GM10266 (cell line): Measurements from ENCODE around the gene LUZP1.

ENCODE experiments used
- DNase-seq: peaks from one replicate; pipeline ENCODE4 v3.0.0; 2012; ENCODE audit errors: extremely low spot score
- TF ChIP-seq, protein P1 (sequence below): IDR thresholded peaks from 2 replicates; pipeline ENCODE4 v1.5.1; 2012; ENCODE audit warnings: mild to moderate bottlenecking, low read depth; ENCODE audit not compliant: control insufficient read depth, insufficient read depth; ENCODE audit errors: missing control alignments

Gene LUZP1

DNA sequence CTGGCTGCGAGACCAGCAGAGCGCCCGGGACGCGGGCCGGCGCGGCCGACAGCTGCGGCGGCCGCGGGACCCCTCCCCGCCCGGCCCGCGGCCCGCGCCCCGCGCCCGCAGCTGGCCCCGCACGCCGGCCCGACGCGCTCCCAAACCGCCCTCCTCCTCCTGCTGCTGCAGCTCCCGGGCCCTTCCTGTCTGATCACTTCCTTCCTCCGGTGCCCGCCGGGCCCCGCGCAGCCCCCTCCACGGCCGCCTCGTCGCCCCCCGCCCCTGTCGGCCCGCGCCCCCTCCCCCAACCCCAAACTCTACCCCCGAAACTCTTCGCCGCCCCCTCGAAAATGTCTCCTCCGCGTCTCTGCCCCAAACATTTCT, 594 bp downstream of the LUZP1 start:
- DNase-seq, result peak; percentile 75
- TF ChIP-seq, protein P1, sequence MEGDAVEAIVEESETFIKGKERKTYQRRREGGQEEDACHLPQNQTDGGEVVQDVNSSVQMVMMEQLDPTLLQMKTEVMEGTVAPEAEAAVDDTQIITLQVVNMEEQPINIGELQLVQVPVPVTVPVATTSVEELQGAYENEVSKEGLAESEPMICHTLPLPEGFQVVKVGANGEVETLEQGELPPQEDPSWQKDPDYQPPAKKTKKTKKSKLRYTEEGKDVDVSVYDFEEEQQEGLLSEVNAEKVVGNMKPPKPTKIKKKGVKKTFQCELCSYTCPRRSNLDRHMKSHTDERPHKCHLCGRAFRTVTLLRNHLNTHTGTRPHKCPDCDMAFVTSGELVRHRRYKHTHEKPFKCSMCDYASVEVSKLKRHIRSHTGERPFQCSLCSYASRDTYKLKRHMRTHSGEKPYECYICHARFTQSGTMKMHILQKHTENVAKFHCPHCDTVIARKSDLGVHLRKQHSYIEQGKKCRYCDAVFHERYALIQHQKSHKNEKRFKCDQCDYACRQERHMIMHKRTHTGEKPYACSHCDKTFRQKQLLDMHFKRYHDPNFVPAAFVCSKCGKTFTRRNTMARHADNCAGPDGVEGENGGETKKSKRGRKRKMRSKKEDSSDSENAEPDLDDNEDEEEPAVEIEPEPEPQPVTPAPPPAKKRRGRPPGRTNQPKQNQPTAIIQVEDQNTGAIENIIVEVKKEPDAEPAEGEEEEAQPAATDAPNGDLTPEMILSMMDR, result no peak

DNA sequence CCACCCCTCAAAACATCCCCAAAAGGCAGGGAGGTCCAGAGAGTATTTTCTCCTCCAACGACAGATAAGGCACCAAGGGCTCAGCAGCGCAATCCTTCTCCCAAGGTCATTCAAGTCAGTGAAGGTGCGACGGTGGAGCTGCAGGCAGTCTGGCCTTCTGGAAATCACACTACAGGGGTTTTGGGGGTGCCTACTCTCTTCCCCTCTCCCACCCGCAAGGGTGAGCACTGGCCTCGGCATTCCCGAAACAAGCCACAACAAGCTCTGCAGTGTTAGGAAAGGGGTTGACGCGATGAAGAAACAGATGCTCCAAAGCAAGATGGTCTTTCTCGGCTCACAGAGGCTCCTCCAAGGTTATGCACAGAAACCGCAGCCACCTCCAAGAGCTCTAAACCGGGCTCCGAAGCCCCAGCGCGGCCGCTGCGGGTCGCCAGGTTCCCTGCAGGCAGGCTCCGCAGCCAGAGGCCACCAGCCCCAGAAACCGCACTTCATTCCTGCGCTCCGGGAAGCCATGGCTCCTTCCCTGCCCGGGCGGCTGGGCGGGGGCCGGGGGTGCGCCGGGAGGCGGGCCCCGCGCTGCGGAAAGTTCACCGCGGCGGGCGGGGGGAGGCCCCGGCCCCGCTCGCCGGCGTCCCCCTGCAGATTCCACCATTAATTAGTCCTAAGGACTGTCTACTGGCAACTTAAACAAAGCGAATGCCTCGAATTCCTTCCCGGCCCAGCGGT, 1.1 kb downstream of the LUZP1 start:
- TF ChIP-seq, protein P1, result no peak
- peak; percentile 61 for DNase-seq

DNA sequence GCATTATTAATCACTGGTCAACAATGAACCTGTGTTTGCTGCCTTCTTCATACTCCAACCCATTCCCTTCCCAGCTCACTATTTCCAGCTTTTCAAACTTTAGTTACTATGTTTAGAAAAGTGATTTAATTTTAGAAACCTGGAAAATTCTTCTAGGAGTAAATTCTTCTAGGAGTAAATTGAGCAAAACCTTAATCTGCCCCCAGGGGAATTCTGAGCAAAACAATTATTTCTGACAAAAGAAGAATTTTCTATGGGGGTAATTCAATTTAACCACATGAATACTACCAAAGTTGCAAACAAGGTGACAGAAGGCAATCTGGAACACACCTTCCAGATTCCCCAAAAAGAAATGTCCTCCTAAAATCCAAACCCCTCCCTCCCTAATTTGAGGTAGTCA, 1.8 kb downstream of the LUZP1 start:
- TF ChIP-seq, protein P1, result no peak
- no peak for DNase-seq

DNA sequence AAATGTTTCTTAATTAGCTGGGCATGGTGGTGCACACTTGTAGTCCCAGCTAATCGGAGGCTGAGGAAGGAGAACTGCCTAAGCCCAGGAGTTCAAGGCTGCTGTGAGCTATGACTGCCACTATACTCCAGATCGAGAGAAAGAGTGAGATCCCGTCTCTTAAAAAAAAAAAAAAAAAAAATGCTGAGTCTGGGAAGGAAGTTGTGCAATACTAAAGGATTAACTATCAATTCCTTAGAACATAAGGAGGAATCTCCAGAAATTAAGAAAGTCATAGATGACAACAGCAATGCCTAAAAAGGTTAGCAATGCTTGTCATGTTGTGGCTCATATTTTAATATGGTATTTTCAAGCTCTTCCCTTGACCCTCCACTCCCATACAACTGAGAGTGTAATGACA, 5.3 kb downstream of the LUZP1 start:
- no peak for DNase-seq
- TF ChIP-seq, protein P1, result no peak

DNA sequence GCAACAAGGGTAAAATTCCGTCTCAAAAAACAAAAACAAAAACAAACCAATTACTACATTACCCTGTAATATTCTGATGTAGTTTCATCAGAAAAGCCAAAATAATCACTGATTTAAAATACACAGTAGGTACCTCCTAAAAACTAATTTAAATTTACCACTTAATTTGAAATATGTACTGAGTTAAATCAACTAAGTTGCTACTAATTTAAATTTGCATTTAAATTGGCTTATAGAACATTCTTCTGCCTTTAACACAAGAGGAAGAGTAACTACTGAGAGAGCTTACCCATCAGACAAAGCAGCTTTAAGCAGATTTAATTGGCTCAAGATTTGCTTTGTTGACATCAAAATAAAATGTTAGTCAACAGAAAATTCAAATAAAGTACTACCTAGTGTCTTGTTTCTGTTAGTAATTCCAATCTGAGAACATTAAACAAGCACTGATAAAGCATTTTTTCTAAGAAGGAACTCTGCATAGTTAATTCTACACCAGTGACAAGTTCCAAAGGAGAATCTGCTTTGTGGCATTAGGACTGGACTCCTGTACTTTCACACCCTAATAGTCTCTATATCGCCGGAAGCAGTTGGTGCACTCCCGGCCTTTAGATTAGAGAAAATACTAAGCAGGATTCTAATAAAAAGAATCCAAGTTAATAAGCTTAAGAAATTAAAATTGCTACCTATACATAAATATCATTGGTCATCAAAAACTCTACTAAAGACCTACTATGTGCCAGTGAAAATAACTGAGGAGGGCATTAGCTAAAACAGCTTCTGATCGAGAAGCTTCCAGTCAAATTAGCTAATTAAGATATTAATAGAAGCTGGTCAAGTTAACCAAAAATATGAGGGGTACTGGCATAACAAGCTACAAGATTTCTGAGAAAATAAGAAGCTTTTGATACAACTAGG, 8.4 kb downstream of the LUZP1 start:
- DNase-seq, result no peak
- TF ChIP-seq, protein P1, result no peak

DNA sequence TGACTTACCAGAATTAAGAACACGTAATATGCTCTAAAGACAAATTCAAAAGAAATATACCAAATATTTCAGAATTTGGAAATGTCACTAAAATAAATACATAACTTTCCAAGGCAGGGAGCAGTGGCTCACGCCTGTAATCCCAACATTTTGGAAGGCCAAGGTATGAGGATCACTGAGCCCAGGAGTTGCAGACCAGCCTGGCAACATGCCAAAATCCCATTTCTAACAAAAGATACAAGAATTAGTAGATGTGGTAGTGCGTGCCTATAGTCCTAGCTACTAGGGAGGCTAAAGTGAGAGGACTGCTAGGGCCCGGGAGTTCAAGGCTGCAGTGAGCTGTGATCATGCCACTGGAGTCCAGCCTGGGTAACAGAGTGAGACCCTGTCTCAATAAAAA, 11.7 kb downstream of the LUZP1 start:
- TF ChIP-seq, protein P1, result no peak
- DNase-seq, result no peak
